Measurements from ENCODE around the gene LGR4.

- TF ChIP-seq, protein P1, sequence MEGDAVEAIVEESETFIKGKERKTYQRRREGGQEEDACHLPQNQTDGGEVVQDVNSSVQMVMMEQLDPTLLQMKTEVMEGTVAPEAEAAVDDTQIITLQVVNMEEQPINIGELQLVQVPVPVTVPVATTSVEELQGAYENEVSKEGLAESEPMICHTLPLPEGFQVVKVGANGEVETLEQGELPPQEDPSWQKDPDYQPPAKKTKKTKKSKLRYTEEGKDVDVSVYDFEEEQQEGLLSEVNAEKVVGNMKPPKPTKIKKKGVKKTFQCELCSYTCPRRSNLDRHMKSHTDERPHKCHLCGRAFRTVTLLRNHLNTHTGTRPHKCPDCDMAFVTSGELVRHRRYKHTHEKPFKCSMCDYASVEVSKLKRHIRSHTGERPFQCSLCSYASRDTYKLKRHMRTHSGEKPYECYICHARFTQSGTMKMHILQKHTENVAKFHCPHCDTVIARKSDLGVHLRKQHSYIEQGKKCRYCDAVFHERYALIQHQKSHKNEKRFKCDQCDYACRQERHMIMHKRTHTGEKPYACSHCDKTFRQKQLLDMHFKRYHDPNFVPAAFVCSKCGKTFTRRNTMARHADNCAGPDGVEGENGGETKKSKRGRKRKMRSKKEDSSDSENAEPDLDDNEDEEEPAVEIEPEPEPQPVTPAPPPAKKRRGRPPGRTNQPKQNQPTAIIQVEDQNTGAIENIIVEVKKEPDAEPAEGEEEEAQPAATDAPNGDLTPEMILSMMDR (conservative IDR thresholded peaks at IDR 0.05; ENCODE audit: low read length), result no peak
- TF ChIP-seq EZH2phosphoT487 (IDR thresholded peaks at IDR 0.05; ENCODE audit: borderline replicate concordance, low read depth, low read length), result no peak
Measured at GRCh38 chr11:27416568-27417176, 55.9 kb downstream of the LGR4 start.

All from OCI-LY7 (cell line).